NB4 (cell line): Measurements from ENCODE around the gene CEP128.
A peak's percentile ranks its signal among the peaks of the same experiment; 100 is the strongest.

Experiments
- DNase-seq: peaks from one replicate; pipeline ENCODE4 v3.0.0; 2010; ENCODE audit warnings: low read depth
- H3K4me3 ChIP-seq: one replicate; pipeline ENCODE4 v1.5.1; 2011; ENCODE audit warnings: mild to moderate bottlenecking, low read depth, low read length, moderate library complexity
- MYC ChIP-seq: IDR thresholded peaks from 2 replicates; pipeline ENCODE4 v1.6.1; 2011; ENCODE audit warnings: low read depth, low read length
- POLR2A ChIP-seq: IDR thresholded peaks from 2 replicates; pipeline ENCODE4 v1.6.1; 2011; ENCODE audit warnings: mild to moderate bottlenecking; ENCODE audit not compliant: insufficient read length; ENCODE audit errors: extremely low read depth
- TF ChIP-seq, protein P1 (sequence below): IDR thresholded peaks from 2 replicates; pipeline ENCODE4 v1.6.1; 2011; ENCODE audit warnings: low read depth, low read length
- TF ChIP-seq, protein P2 (sequence below): IDR thresholded peaks from one replicate; pipeline ENCODE4 v1.5.1; 2012; ENCODE audit warnings: low read depth, low read length

The CEP128 gene

DNA sequence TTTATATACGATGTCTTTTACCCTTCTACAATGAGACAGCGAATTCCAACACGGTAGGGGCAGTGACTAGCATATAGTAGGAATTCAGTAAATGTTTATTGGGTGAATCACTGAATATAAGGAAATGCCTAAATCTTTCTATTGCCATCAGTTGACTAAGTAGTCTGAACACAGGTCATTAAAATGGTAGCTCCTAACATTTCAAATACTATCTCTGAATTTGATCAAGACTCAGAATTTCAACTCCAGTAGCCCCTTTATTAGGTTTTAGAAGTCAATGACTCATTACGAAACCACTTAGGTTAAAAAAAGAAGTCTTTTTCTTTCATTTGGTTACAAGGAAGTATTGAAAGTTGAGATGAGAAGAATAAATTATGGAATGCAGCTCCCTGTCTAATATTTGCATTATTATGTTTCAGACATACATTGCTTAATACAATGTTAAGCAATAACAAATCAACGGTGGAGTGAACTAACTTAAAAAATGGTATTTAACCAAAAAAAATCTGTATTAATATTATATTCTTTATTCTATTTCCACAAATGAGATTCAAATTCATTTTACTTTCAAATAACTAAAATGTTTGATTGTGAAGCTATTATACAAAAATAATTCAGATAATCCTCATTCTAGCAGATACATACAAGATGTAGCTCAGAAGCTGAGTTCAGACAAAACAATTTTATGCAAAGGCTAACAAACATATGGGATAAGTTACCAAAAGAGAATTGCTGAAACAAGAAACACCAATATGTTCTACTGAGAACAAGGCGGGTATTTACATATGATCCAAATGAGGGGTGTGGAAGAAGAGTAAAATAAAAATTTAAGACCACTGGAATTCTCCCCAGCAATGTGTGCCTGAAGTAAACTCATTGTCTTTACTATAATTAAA, 302.7 kb downstream of the CEP128 start:
- TF ChIP-seq MYC (no peak), POLR2A (no peak)
- TF ChIP-seq, protein P1, sequence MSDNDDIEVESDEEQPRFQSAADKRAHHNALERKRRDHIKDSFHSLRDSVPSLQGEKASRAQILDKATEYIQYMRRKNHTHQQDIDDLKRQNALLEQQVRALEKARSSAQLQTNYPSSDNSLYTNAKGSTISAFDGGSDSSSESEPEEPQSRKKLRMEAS = no peak
- TF ChIP-seq, protein P2, sequence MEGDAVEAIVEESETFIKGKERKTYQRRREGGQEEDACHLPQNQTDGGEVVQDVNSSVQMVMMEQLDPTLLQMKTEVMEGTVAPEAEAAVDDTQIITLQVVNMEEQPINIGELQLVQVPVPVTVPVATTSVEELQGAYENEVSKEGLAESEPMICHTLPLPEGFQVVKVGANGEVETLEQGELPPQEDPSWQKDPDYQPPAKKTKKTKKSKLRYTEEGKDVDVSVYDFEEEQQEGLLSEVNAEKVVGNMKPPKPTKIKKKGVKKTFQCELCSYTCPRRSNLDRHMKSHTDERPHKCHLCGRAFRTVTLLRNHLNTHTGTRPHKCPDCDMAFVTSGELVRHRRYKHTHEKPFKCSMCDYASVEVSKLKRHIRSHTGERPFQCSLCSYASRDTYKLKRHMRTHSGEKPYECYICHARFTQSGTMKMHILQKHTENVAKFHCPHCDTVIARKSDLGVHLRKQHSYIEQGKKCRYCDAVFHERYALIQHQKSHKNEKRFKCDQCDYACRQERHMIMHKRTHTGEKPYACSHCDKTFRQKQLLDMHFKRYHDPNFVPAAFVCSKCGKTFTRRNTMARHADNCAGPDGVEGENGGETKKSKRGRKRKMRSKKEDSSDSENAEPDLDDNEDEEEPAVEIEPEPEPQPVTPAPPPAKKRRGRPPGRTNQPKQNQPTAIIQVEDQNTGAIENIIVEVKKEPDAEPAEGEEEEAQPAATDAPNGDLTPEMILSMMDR = no peak
- no peak for DNase-seq
- H3K4me3 ChIP-seq = no peak overlapping the region

DNA sequence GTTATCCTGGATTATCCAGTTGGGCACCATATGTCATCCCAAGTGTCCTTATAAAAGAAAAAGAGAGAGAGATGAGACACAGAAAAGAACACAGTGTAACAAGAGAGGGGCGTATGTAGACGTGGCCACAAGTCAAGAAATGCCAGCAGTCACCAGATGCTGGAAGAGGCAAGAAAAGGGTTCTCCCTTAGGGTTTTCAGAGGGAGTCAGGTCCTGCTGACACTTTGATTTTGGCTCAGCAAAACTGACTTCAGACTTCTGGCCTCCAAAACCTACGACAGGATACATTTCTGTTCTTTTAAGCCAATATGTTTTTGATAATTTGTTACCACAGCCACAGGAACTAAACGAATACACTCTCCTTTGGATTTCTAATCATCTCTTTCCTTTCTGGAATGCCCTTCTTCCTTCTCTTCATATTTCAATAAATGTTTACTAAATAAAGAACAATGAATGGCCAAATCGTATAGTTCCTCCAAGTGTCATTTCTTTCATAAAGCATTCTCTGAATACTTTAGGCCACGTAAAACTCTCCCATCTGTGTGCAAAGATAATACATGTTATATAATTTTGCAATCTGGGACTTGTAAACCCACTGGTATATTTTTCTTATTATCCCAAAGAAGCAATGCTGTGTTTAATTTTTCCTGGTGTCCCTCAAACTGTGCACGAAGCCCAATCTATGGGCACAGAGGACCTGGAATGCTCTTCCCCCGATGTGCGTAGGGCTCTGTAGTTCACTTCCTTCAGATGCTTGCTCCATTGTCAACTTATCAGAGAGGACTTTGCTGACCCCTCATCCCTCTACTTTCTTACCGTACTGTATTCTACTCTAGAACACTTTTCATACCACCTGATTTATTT, 303.6 kb downstream of the CEP128 start:
- TF ChIP-seq, protein P2 = no peak
- TF ChIP-seq, protein P1 = no peak
- TF ChIP-seq MYC = no peak
- no peak for TF ChIP-seq POLR2A
- H3K4me3 ChIP-seq = no peak overlapping the region
- no peak for DNase-seq

DNA sequence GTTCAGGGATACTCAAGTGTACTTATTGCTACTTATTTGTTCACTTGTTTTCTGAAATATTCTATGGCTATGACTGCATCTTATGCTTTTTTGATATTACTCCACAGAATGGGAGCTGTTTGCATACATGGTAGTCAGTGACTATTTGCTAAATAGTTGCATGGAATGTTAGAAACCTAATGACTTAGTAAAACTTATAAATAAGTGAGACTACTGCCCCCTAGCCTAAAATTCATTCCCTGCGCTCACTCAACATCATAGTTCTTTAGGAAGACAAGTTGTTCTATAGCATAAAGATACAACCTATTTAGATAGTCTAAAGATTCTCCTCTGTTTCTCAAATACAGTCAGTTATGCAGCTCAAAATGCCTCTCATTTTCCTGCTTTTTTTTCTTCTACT, 305.5 kb downstream of the CEP128 start:
- H3K4me3 ChIP-seq = no peak overlapping the region
- DNase-seq = peak; percentile 2
- TF ChIP-seq, protein P2 = peak; percentile 9
- TF ChIP-seq, protein P1 = no peak

DNA sequence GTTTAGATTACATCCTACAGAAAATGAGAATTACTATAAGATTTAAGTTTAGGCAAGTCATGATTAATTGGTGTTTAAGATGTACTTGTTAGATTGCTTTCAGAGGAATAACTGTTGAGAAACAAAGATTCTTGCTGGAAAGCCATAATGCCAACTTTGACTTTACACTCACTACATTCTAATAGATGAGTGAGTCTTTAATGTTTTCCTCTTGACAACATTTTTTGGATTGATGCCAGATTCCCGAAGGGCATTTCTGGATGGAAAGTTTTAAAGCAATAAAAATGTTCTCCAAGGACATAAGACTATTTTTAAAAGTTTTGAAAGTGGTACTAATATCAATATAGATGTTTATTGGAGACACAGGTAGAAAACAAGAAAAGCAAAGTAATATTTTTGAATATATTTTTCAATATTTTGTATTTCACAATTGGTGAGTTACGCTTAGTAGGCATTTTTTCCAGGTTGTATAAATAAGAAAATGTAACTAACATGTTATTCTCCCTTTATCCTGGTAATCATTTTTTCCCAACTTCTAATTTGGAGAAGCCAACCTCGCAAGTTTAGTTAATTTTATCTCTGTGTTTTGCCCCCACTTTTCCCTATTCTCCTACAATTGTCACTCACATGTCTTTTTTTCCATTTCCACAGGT, 307.3 kb downstream of the CEP128 start:
- TF ChIP-seq POLR2A (no peak), MYC (no peak)
- TF ChIP-seq, protein P2 = no peak
- TF ChIP-seq, protein P1 = no peak

DNA sequence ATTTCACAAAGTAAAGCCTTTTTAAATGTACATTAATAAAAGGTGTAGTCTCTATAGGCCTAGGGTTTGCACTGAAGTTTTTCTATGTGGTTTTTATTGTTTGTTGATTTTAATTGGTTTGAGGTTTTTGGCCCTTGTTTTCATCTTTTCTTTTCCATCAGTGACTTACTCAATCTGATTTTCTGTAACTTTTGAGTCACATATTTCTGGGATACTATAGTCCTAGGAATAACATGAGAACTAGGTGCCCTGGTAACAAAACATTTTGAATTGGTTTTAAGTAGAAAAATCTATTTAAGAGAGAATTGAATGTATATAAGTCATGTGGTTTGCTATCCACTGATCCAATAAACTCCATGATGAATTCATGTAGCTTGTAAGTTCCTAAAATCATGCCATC, 311.9 kb downstream of the CEP128 start:
- no peak for DNase-seq
- TF ChIP-seq POLR2A (no peak), MYC (no peak)

More for the DNA sequence above, 307.3 kb downstream of the CEP128 start:
- no peak for DNase-seq
- no peak overlapping the region for H3K4me3 ChIP-seq

DNA sequence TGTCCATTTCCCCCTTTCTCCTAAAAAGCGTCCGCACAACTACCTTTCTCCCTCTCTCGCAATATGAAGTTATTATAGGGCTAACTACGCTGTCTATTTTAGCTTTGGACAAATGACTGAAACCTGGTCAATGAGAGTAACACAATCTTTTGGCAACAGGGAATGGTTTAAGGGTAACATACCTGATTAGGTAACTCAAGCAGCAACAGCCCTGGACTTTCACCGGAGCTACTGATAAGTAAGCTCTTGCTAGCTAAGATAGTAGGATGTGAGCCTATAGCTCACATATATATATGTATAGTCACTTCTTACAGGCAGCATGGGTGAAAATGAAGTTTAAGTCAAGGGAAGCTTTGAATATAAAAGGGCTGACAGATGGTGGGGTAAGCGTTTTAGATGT, 313.0 kb downstream of the CEP128 start:
- DNase-seq = no peak
- no peak overlapping the region for H3K4me3 ChIP-seq
- TF ChIP-seq, protein P1 = no peak
- TF ChIP-seq, protein P2 = no peak
- TF ChIP-seq MYC (no peak), POLR2A (no peak)

More for the DNA sequence above, 311.9 kb downstream of the CEP128 start:
- H3K4me3 ChIP-seq = no peak overlapping the region
